Fibroblast of peridontal ligament (primary cell): ENCODE results near the gene BMAL1.
"Not testable (repeated sequence)": the region's sequence is repeated elsewhere in the genome, so short reads cannot be mapped to it uniquely, and the experiment has no call there.

Source experiments
- DNase-seq: peaks from one replicate; pipeline ENCODE4 v3.0.0-alpha.2; 2010; ENCODE audit errors: extremely low read depth

The BMAL1 gene

DNA sequence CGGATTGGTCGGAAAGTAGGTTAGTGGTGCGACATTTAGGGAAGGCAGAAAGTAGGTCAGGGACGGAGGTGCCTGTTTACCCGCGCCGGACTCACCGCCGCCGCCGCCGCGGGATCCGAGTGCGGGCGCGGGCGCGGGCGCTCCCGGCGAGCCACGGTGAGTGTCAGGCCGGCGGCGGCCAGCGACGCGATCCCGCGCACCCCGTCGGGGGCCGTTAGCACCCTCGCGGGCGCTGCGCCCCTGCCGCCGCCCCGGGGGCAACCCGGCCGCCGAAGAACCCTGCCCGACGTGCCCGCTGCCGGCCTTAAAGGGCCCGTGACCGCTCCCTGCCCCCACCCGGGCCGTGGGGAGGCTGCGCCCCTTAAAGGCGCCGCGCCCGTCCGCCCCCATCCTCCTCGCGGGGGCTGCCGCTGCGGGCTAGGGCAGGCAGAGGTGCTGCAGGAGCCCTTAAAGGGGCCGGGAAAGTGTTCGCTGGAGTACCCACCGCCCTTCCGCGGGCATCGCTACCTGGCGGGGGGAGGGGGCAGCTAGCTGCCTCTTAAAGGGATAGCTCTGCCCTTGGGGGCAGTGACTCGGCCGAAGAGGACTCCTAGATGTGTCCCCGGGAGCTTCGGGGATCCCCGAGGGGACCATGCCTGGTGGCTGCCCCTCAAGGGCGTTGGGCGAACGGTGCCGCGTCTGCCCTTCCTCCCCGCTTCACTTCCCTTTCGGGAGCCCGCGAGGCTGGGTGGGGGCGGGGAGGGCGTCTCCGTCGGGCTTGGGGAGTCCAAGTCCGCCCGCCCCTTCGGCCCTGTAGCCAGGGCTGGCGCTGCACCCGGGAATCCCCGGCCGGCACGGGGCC, at the start of gene BMAL1:
Gene BMAL1 (plus strand): TSS at position 23 of the 841 bp plus-strand sequence. CDS start 76,519 bp downstream, outside the sequence.
- no peak for DNase-seq

DNA sequence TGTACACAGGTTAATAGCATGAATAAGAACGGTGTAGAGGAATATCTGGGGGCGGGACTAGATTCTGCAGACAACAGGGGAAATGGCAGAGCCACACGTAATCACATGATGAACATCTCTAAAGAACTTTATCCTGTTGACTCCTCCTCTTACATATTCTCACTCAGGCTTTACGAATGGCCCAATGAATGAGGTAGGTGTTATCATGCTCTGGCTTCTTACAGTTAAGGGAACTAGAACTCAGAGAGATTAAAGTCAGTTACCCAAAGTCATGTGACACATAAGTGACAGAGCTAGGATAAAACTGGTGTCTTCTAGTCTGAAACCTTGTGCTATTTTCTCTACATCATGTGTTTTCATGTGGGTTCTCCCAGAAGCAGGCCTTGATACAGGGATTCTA, 49.0 kb upstream of the BMAL1 start:
- no peak for DNase-seq

GRCh38 chr11:13229136-13229535, 48.5 kb upstream of the BMAL1 start:
- peak; percentile 35 for DNase-seq

DNA sequence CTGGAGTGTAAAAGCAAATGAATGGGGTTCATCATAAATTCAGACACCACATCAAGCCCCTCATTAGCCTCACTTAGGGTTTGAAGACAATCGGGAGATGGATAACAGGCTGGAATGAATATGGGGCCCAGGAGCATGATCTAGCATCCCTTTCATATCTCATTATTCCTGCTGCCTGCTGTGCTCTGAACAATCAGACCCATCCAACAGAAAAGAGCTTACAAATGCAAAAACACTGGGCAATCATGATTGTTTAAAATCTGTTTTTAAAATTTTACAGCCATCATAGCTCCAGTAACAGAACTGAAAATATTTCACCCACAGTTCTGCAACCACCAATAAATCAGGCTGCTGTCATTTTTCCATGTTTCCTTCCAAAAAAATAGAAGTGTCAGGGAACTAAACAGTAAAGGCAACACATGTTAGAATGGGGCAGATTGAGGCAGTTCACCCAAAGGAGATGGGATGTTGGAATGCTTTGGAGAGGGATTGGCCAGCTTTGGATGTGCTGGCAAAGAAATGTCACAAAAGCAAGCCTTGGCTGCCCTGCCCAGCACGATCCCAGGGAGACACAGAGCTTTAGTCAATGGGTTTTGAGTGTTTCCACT, 47.8 kb upstream of the BMAL1 start:
- DNase-seq: no peak

- no peak for DNase-seq
Measured at GRCh38 chr11:13233173-13233745, 44.3 kb upstream of the BMAL1 start.

DNA sequence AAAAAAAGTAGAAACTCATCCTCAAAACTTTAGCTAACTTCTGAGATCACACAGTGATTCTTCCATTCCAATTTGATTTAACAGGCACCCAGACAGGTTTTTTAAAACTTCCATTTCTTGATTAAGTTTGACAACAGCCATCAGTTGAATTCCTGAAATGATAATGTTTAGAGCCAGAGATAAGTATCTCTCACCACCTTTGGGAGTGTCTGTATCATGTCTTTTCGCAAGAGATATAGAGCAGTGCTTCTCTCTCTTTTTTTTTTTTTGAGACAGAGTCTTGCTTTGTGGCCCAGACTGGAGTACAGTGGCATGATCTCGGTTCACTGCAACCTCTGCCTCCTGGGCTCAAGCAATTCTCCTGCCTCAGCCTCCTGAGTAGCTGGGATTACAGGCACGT, 41.7 kb upstream of the BMAL1 start:
- DNase-seq: no peak

DNA sequence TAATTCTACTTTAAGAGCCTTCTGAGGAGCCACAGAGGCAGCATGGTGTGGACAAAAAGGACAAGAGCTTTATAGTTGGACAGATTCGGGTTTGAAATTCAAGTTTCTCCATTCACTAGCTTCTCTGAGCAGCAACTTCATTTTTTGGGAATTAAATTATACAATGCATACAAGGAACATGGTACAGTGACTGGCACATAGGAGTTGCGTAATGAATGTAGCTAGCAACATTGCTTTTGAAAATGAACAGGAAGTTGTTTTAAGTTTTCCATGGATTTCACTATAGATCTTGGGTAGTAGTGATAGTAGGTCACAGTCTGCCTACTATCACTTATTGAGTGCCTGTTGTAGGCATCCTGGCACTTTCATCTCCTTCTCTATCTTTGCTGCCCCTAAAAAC, 41.0 kb upstream of the BMAL1 start:
- no peak for DNase-seq

DNA sequence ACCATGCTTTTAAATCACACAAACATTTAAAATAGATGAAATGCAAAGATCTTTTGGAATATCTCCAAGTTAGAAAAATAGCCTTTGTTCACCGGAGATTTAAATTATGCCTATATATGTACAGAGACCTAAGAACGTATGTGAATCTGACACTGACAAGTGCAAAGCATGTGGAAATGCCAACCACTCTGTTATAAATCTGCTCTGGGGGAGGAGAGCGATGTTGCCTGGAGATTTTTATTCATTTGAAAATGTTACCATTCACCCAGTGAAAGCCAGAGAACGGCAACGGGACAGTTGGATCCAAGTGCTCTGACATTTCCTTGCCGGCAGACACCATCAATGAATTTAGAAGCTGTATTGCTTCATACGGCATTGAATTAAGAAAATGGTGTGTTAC, 39.8 kb upstream of the BMAL1 start:
- no peak for DNase-seq

- DNase-seq: peak; percentile 44
Measured at GRCh38 chr11:13238879-13239514, 38.6 kb upstream of the BMAL1 start.

DNA sequence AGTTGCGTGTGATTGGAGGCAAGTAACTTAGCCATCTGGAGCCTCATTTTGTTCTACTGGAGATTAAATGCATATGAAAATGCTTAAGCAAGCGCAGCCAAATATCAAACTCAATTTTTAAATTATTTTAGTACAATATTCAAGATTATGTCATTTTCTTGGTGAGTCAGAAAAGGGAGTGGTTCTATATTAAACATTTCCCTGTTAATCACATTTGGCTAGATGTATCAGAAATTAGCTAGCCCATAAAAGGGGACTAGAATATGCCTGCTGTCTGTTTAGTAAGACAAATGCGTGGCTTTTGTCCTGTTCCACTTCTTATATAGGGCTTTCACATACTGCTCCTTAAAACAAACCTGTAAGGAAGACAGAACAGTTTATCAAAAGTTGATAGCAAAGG, 35.0 kb upstream of the BMAL1 start:
- DNase-seq: no peak

- DNase-seq: no peak
Measured at GRCh38 chr11:13247606-13248296, 29.8 kb upstream of the BMAL1 start.

DNA sequence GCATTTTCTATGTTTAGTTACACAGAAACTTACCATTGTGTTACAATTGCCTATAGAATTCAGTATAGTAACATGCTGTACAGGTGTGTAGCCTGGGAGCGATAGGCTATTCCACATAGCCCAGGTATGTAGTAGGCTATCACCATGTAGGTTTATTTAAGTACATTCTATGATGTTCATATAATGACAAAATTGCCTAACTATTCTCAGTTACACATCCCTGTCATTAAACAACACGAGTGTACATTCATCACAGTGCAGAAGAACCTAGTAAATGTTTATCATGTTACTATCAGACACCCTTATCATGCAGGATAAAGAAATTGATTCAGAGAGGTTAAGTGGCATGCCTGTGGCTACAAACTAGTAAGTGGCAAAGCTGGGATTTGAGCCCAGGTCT, 28.4 kb upstream of the BMAL1 start:
- no peak for DNase-seq

- DNase-seq: peak; percentile 17
Measured at GRCh38 chr11:13249992-13250391, 27.6 kb upstream of the BMAL1 start.

DNA sequence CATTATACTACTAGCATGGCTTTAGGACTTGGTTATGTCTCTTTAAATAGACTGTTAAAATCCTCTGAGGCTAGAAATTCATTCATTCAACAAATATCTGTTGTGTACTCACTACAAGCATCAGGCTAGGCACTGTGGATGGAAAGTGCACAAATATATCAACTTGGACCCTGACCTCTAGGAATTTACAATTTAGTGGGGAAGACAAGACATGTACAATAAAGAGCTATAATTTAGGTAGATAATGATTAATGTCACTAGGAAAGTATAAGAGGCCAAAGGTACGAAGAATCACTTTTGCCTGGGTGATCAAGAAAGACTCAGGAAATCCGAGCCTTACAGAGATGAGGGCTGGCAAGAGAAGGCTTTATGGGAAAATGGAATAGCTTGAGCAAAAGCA, 25.6 kb upstream of the BMAL1 start:
- DNase-seq: no peak

DNA sequence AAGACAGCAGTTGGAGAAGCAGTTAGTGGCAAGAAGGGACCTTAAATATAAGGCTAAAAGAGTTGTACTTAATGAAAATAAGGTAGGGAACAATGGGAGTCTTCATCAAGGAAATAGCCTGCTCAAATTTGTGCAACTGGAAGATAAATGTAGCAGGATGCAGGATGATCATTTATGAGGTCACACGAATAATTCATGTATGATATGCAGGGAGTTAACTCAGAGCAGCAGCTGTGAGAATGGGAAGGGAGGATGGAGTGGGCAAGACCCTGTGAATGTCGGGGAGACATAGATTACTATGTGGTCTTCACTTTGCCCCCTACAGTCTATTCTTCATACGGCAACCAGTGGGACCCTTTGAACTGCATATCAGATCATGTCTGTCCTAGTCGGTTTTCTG, 25.2 kb upstream of the BMAL1 start:
- no peak for DNase-seq

DNA sequence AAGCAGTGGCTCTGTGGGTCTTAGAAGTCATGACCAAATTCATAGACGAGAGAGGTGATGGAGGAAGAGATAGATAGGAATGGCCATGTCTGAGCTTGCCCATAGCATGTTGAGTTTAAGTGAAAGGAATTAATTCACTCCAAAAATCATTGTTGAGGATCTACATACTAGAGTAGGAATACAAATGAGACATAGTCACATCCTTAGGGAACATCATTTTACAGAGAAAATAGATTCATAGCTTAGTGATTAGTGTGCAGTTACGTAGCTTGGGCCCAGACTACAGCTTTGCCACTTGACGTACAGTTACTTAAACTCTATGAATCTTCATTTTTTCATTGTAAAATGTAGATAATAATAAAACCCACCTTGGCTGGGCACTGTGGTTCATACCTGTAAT, 21.4 kb upstream of the BMAL1 start:
- DNase-seq: peak; percentile 71

GRCh38 chr11:13258061-13258460, 19.5 kb upstream of the BMAL1 start:
- not testable (repeated sequence) for DNase-seq

DNA sequence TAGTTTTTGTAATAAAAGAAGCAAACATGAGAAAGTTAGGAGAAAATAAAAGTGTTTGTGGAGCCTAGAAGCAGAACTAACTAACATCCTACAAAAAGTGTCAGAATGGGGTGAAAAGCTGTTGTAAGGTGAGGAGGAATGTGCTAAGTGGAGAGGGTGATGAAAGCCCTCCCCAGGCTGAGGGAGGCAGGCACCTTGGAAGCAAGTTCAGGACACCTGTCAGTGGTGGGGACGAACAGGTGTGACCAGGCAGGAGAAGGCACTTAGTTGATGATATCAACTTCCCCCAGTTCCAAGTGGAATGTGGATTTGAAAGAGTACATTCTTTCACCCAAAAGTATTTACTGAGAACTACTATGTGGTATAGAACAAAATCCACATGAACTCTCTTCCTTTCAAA, 18.7 kb upstream of the BMAL1 start:
- no peak for DNase-seq

- DNase-seq: no peak
Measured at GRCh38 chr11:13259374-13259773, 18.2 kb upstream of the BMAL1 start.

DNA sequence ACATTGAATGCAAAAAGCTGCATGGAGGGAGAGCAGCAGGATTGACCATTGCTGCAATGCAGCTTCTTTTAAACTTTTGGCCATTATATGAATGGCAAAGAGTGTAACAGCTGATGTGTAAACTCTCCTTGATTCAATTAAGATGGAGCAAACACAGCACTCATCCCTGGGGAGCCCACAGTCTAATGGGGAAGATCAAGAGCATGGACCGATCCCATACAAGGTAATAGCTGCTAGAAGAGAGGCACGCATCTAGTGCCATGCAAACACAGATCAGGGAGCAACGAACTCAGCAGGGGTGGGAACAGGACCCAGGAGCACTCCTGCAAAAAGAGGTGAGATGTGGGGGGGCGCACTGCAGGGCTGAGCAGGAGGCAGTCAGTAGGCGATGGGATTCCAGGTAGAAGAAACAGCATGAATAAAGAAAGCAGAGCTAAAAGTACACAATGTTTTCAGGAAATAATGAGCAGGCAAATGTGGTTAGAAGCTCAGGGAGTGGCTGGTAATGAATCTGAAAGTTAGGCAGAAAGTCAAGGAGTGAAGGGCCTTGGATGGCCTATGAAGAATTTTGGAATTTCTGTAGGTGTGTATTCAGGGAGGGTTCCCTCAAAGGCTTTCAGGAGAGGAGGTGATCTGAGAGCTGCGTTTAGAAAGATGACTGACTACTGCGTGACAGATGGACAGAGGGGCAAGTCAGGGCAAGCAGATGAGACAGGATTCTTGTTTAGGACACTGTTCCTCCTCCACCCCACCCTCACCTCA, 17.2 kb upstream of the BMAL1 start:
- DNase-seq: peak; percentile 19

- DNase-seq: no peak
Measured at GRCh38 chr11:13260963-13261588, 16.5 kb upstream of the BMAL1 start.
